ENCODE measurements around the gene COL16A1.

COL16A1 gene

DNA sequence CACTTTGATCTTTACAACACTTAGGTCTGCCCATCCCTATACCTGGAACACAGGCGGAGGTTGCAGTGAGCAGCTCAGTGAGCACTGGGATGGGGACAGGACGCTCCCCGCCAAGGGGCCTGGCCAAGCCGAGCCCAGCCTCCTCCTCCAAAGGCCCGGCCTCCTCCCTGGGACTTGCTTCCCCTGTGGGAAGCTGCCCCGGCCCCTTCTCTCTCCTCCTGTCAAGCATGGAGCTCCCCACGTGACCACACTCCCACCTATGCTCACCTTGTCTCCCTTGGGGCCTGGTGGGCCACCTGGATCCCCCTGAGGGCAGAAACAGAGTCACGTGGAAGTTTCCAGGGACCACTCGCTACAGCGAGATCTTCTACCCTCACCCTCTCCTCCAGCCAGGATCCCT lies 12.9 kb downstream of the COL16A1 start:
- no peak for DNase-seq
- Mint-ChIP-seq H3K36me3 (ENCODE audit: low read depth) (no peaks in the 10 kb centered on the region), H3K27ac (no peak overlapping the region), H3K9me3 (no peaks in the 10 kb centered on the region), H3K4me3 (no peak overlapping the region), H3K27me3 (peaks cover 2% of the 10 kb centered on the region), H3K4me1 (no peaks in the 10 kb centered on the region)
- no peak for ATAC-seq

DNA sequence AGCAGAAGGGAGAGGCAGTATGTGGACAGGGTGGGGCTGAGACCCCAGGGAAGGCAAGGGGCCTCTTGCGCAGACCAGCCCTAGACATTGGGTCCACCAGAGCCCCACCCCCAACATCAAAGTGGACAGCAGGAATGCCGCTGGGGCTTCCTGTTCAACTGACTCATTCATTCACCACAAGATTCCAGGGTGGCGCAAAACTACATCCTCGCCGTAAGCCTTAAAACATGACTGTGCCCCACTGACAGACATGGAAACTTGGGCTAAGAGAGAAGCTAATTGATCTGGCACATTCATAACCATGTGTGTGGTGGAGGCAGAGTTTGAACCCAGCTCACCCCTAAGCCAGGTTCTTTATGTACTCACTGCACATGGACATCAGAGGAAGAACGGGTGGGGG lies 14.0 kb downstream of the COL16A1 start:
- no peaks in the 10 kb centered on the region for H3K9me3 Mint-ChIP-seq
- DNase-seq (no peak), ATAC-seq (no peak)
- no peaks in the 10 kb centered on the region for H3K4me1 Mint-ChIP-seq
- no peak overlapping the region for H3K27ac Mint-ChIP-seq
- no peaks in the 10 kb centered on the region for H3K36me3 Mint-ChIP-seq (ENCODE audit: low read depth)
- no peak overlapping the region for H3K4me3 Mint-ChIP-seq
- H3K27me3 Mint-ChIP-seq: peaks cover 5% of the 10 kb centered on the region

DNA sequence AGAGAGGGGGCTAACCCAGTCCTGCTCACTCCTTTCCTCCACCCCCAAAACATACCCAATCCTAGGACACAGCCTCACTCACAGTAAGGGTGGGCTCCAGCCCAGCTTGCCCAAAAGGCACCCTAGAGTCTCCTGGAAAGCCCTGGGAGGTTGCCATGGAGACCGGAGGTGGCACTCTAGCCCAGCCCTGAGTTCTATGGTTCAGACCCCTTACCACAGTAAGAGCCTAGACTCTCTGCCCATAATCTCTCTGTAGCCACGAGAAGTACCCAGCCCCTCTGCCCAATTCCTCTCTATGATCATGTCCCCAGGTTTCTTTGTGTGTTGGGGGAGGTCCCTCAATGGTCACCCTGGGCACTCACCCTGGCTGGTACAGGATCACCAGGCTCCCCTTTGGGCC lies 14.4 kb downstream of the COL16A1 start:
- Mint-ChIP-seq H3K27ac (no peak overlapping the region), H3K27me3 (peaks cover 5% of the 10 kb centered on the region), H3K4me1 (no peaks in the 10 kb centered on the region), H3K9me3 (no peaks in the 10 kb centered on the region), H3K4me3 (no peak overlapping the region), H3K36me3 (ENCODE audit: low read depth) (no peaks in the 10 kb centered on the region)
- ATAC-seq (no peak), DNase-seq (no peak)

DNA sequence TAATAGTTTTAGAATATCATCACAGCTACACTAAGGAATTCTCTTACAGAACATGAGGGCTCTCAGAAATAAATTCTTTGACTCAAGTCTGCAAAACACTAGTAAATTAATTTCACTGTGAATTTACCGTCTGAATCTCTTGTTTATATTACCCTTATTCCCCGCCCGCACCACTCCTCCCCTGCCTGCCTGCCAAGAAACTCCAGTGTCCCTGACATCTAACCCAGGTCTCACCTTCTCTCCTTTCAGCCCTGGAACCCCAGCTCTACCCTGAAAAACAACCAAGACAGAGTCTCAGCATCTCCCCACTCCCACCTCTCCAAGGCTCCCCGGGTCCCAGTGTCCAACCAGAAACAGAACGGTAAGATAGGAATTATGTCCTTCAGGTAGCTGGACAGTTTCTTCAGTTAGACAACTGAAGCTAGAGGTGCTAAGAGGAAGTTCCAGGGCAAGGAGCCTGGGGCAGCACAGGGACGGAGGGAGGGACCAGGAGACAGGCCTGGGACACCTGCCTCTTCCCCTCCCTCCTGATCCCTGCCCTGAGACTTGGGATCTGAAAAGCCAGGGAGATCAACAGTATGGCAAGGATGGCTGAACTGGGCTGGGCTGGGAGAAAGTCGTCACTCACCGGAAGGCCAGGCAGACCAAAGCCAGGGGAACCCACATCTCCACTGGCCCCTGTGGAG lies 15.4 kb downstream of the COL16A1 start:
- DNase-seq: no peak
- no peak overlapping the region for H3K4me3 Mint-ChIP-seq
- no peaks in the 10 kb centered on the region for H3K9me3 Mint-ChIP-seq
- H3K27ac Mint-ChIP-seq: no peak overlapping the region
- H3K36me3 Mint-ChIP-seq (ENCODE audit: low read depth): no peaks in the 10 kb centered on the region
- no peaks in the 10 kb centered on the region for H3K4me1 Mint-ChIP-seq
- H3K27me3 Mint-ChIP-seq: peaks cover 5% of the 10 kb centered on the region
- ATAC-seq: no peak

DNA sequence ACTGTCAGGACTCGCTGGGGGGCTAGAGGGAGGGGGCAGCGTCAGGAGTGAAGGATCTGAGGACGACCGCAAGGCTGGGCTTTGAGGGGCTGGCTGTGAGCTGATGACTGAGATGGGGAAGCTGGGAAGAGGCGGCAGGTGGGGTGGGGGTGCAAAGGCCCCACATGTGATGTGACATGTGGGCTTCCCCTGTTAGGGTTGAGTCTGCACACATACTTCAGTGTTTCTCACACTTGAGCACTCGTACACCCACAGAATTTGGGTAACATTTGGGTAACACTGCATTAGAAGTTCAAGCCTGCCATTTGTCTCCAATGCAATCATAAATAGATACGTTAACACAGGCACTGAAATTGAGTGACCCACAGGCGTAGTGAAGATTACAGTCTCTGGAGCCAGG lies 16.2 kb downstream of the COL16A1 start:
- ATAC-seq (no peak), DNase-seq (no peak)
- H3K27ac Mint-ChIP-seq: no peak overlapping the region
- no peaks in the 10 kb centered on the region for H3K4me1 Mint-ChIP-seq
- H3K4me3 Mint-ChIP-seq: no peak overlapping the region
- H3K27me3 Mint-ChIP-seq: peaks cover 5% of the 10 kb centered on the region
- no peaks in the 10 kb centered on the region for H3K36me3 Mint-ChIP-seq (ENCODE audit: low read depth)
- H3K9me3 Mint-ChIP-seq: no peaks in the 10 kb centered on the region

DNA sequence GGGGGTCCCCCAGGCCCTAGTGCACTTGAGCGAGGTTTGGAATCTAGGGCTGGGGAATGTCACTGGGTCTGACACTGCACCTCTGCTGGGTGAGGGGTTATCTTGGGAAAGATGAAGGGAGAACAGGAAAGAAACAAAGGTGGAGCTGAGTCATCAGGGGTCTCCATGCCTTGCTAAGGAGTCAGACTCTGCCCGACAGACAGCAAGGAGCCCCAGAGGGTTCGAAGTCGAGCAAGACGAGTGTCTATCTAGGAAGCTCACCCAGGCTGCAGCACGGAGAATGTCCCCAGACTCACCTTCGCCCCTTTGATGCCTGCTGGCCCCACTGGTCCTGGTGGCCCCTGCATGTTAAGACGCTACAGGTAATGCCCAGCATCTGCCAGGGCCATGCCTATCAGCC lies 18.0 kb downstream of the COL16A1 start:
- Mint-ChIP-seq H3K36me3 (ENCODE audit: low read depth) (no peaks in the 10 kb centered on the region), H3K4me1 (no peaks in the 10 kb centered on the region), H3K27ac (no peak overlapping the region), H3K4me3 (no peak overlapping the region), H3K27me3 (peaks cover 5% of the 10 kb centered on the region), H3K9me3 (no peaks in the 10 kb centered on the region)
- ATAC-seq (no peak), DNase-seq (no peak)

DNA sequence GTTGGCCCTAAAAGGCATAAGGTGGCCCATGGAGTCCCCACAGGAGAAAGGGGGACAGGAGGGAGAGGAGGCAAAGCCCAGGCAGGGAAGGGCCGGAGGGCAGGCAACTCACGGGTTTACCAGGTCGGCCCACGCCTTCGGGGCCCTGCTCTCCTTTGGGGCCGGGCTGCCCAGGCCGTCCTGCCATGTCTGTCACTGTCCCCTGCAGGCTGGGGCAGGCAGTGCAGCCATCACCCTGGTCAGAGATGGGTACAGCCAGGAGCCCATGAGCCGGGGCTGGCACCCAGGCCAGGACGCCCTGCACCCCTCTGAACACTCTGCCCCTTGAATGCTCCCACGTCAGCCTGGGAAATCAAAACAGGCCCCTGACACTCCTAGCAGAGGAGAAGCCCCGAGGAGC lies 19.8 kb downstream of the COL16A1 start:
- DNase-seq (no peak), ATAC-seq (no peak)
- Mint-ChIP-seq H3K4me1 (no peaks in the 10 kb centered on the region), H3K4me3 (no peak overlapping the region), H3K36me3 (ENCODE audit: low read depth) (no peaks in the 10 kb centered on the region), H3K27ac (no peak overlapping the region), H3K9me3 (no peaks in the 10 kb centered on the region), H3K27me3 (peaks cover 5% of the 10 kb centered on the region)

DNA sequence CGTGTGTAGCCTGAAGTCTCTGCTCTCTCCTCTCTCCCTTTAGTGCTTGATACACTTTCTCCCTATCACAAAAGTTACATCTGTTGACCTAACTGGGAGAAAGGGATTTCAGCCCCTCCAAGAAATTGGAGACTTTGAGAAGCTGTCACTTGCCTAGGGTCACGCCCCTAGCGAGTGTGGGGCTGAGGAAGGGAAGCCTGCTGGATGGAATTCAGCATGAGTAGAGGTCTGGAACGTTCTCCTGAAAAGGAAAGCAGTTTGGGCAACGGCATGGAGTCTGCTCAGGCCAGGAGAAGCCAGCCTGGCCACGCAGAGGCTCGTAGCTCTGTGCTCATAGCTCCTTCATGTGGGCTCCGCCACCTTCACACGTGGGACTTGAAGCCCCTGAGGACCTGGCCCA lies 22.4 kb downstream of the COL16A1 start:
- Mint-ChIP-seq H3K27ac (no peak overlapping the region), H3K4me1 (no peaks in the 10 kb centered on the region), H3K27me3 (peaks cover 3% of the 10 kb centered on the region), H3K9me3 (no peaks in the 10 kb centered on the region), H3K36me3 (ENCODE audit: low read depth) (no peaks in the 10 kb centered on the region), H3K4me3 (no peak overlapping the region)
- DNase-seq: no peak
- ATAC-seq: no peak

DNA sequence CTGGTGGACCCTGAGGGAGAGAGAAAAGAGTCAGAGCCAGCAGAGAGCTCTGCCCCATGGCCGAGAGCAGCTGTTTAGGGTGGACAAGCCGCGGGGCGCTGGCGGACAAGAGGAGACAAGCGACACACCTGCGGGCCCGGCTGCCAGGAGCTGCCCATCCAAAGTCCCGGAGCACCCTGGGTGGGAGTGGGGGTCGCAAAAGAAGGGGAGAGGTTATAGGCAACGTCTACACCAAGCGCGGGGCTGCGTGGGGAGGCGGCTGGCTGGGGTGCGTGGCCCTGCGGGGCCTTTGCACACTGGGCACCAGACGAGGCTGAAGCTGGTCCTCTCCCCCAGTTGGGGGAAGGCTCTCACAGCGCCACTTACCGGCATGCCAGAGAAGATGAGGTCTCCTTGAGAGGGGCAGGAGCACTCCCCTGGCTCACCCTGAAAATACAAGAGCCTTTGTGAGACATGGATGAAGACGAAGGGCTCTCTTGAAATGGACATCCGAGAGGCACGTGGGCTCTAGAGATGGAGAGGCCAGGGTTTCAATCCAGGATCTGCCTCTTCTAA lies 24.1 kb downstream of the COL16A1 start:
- no peaks in the 10 kb centered on the region for H3K36me3 Mint-ChIP-seq (ENCODE audit: low read depth)
- H3K4me3 Mint-ChIP-seq: no peak overlapping the region
- peaks cover 2% of the 10 kb centered on the region for H3K27me3 Mint-ChIP-seq
- ATAC-seq (no peak), DNase-seq (no peak)
- H3K4me1 Mint-ChIP-seq: no peaks in the 10 kb centered on the region
- H3K9me3 Mint-ChIP-seq: no peaks in the 10 kb centered on the region
- H3K27ac Mint-ChIP-seq: no peak overlapping the region

DNA sequence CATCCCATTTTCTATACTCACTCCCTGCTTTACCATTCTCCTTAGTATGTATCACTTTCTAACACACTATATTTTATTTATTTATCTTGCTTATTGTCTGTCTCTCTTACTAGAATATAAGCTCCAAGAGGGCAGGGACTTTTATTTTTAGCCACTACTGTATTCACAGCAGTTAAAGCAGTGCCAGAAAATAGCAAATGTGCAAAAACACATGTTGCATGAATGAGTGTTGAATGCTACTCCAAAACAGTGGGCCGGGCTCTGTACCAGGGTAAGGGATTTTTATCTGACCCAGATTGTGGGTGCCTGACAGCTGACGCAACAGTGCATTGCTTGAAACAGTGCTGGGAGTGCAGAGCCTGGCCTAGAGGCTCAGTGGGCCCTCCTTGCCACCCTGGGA lies 24.7 kb downstream of the COL16A1 start:
- H3K9me3 Mint-ChIP-seq: no peaks in the 10 kb centered on the region
- H3K4me1 Mint-ChIP-seq: no peaks in the 10 kb centered on the region
- ATAC-seq (no peak), DNase-seq (no peak)
- H3K27me3 Mint-ChIP-seq: peaks cover 2% of the 10 kb centered on the region
- no peak overlapping the region for H3K4me3 Mint-ChIP-seq
- no peaks in the 10 kb centered on the region for H3K36me3 Mint-ChIP-seq (ENCODE audit: low read depth)
- H3K27ac Mint-ChIP-seq: no peak overlapping the region

DNA sequence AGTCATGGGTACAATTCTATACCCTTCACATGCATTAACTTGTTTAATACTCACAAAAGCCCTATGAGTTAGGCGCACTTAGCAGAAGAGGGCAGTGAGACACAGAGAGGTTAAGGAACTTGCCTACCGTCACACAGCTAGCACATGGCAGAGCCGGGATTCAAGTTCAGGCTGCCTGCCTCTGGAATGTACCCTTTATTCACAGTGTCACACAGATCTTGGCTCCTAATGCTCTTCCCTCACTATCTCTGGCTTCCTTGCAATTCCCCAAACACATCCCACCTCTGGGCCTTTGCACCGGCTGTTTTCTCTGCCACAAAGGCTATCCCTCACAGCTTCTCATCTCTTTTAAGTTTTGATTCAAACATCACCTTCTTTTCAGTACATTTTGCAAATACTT lies 25.1 kb downstream of the COL16A1 start:
- Mint-ChIP-seq H3K4me1 (no peaks in the 10 kb centered on the region), H3K36me3 (ENCODE audit: low read depth) (no peaks in the 10 kb centered on the region), H3K4me3 (no peak overlapping the region), H3K9me3 (no peaks in the 10 kb centered on the region), H3K27ac (no peak overlapping the region), H3K27me3 (peaks cover 2% of the 10 kb centered on the region)
- DNase-seq (no peak), ATAC-seq (no peak)

DNA sequence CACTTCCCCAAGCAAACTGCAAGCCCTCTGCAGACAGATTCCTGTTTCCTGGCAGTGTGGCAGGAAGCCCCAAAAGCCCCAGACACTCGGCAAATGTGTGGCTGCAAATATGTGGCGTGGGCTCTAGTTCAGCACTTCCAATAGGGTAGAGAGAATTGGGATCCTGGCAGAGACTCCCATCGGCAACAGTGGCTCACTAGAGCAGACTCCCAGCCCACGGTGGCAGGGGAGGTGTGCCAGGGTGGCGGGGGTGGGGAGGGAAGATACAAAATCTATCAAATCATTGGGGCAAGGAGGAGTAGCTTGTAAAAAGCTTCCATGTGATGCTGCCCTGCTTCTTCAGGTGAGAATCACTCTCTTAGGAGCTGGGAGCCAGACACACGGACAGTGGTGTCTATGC lies 25.9 kb downstream of the COL16A1 start:
- H3K27me3 Mint-ChIP-seq: peaks cover 2% of the 10 kb centered on the region
- no peaks in the 10 kb centered on the region for H3K4me1 Mint-ChIP-seq
- ATAC-seq: no peak
- no peaks in the 10 kb centered on the region for H3K9me3 Mint-ChIP-seq
- DNase-seq: no peak
- no peaks in the 10 kb centered on the region for H3K36me3 Mint-ChIP-seq (ENCODE audit: low read depth)
- no peak overlapping the region for H3K27ac Mint-ChIP-seq
- H3K4me3 Mint-ChIP-seq: no peak overlapping the region

DNA sequence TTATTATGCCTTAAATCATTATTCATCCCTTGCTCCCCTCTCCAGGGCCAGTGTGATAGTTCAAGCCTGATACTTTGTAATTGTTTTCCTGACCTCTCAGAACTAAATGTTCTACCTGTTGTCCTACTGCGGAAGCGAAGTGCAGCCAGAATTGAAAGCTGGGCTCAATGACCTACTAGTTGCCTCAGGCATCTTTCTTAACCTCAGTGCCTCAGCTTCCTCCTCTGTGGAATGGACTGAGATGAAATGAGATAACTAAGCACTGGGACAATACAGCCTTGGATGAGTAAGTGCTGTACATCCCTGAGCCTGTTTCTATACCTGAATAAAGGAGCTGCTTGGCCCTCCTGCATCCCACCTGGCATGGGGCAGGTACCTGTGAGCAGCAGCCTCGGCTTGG lies 26.4 kb downstream of the COL16A1 start:
- H3K9me3 Mint-ChIP-seq: no peaks in the 10 kb centered on the region
- DNase-seq: no peak
- no peak for ATAC-seq
- no peaks in the 10 kb centered on the region for H3K4me1 Mint-ChIP-seq
- no peak overlapping the region for H3K27ac Mint-ChIP-seq
- no peak overlapping the region for H3K4me3 Mint-ChIP-seq
- H3K36me3 Mint-ChIP-seq (ENCODE audit: low read depth): no peaks in the 10 kb centered on the region
- peaks cover 2% of the 10 kb centered on the region for H3K27me3 Mint-ChIP-seq

DNA sequence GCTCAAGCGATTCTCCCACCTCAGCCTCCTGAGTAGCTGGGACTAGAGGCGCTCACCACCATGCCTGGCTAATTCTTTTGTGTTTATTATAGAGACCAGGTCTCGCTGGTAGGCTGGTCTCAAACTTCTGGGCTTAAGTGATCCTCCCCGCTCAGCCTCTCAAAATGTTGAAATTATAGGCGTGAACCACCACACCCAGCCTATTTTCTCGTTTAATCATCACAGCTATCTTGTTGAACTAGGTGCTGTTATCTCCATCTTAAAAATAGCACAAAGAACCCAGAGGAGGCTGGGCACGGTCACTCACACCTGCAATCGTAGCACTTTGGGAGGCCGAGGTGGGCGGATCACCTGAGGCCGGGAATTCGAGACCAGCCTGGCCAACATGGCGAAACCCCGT lies 28.1 kb downstream of the COL16A1 start:
- no peaks in the 10 kb centered on the region for H3K36me3 Mint-ChIP-seq (ENCODE audit: low read depth)
- no peak for DNase-seq
- H3K27me3 Mint-ChIP-seq: peaks cover 6% of the 10 kb centered on the region
- H3K27ac Mint-ChIP-seq: no peak overlapping the region
- no peak for ATAC-seq
- H3K9me3 Mint-ChIP-seq: no peaks in the 10 kb centered on the region
- no peak overlapping the region for H3K4me3 Mint-ChIP-seq
- H3K4me1 Mint-ChIP-seq: peaks cover 2% of the 10 kb centered on the region

DNA sequence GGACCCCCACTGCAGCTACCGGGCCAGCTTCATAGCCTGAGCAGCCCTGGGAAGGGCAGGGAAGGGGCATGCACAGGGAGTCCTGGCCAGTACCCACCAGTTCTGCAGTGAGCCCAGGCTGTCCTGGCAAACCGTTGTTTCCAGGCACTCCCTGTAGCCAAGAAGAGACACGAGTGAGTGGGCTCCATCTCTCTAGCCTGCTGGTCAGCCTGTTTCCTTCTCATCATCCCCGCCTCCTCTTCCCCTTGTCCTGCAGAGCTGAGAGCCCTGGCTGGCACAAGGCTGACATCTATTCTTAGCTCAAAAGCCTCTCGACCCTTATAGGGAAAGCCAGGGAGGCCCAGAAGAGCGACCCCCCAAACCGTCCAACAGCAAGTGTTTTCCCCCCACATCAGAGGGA lies 28.7 kb downstream of the COL16A1 start:
- no peak overlapping the region for H3K4me3 Mint-ChIP-seq
- H3K36me3 Mint-ChIP-seq (ENCODE audit: low read depth): no peaks in the 10 kb centered on the region
- peaks cover 11% of the 10 kb centered on the region for H3K27me3 Mint-ChIP-seq
- ATAC-seq (no peak), DNase-seq (no peak)
- H3K4me1 Mint-ChIP-seq: peaks cover 5% of the 10 kb centered on the region
- no peaks in the 10 kb centered on the region for H3K9me3 Mint-ChIP-seq
- H3K27ac Mint-ChIP-seq: no peak overlapping the region

DNA sequence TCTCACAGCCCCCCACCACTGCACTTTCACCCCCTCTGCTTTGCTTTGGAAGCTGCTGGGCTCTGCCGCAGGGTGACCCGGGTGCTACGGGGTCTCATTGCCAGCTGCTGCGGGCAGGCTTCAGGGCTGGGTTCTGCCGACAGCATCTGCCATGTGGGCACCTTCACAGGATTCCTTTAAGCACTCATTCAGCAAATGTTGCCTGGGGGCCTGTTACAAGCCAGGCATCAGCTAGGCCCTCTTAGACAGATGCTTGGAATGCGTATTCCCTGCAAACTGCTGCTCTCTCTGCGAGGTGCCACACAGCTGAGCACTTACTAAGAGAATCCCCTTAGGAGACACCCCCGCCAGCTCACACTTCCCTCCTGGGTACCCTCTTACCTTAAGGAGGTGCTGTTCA lies 29.2 kb downstream of the COL16A1 start:
- Mint-ChIP-seq H3K27ac (no peak overlapping the region), H3K4me1 (peaks cover 10% of the 10 kb centered on the region)
- no peak for ATAC-seq

More for the DNA sequence above, 29.2 kb downstream of the COL16A1 start:
- Mint-ChIP-seq H3K4me3 (no peak overlapping the region), H3K9me3 (no peaks in the 10 kb centered on the region), H3K27me3 (peaks cover 15% of the 10 kb centered on the region), H3K36me3 (ENCODE audit: low read depth) (no peaks in the 10 kb centered on the region)
- DNase-seq: no peak
